Endothelial cell of hepatic sinusoid (primary cell): ENCODE results near the gene SLC6A3.

ENCODE experiments used
- in situ Hi-C: cut with HindIII; loops from 2 replicates; pipeline ENCODE4 v1.10.0; 2017; ENCODE audit warnings: low sequenced_read_pairs

Gene SLC6A3

GRCh38 chr5:1410156-1411014 lies 34.9 kb downstream of the SLC6A3 start:
- in situ Hi-C loops, result loop anchor here (5.0 kb wide), 1 partner anchor 47 kb away; no protein-coding TSS in a partner anchor

- in situ Hi-C loops, result loop anchor here (5.0 kb wide), 1 partner anchor 48 kb away; no protein-coding TSS in a partner anchor
Observed at GRCh38 chr5:1409381-1410110, 35.7 kb downstream of the SLC6A3 start.

GRCh38 chr5:1406681-1407640 lies 38.3 kb downstream of the SLC6A3 start:
- in situ Hi-C loops, result no loop called here

- in situ Hi-C loops, result no loop called here
Observed at GRCh38 chr5:1405539-1406530, 39.4 kb downstream of the SLC6A3 start.

GRCh38 chr5:1405121-1405520 lies 40.1 kb downstream of the SLC6A3 start:
- in situ Hi-C loops, result no loop called here

GRCh38 chr5:1404062-1404461 lies 41.2 kb downstream of the SLC6A3 start:
- in situ Hi-C loops, result no loop called here

- in situ Hi-C loops, result no loop called here
Observed at GRCh38 chr5:1402611-1403255, 42.5 kb downstream of the SLC6A3 start.

GRCh38 chr5:1401536-1402138 lies 43.6 kb downstream of the SLC6A3 start:
- in situ Hi-C loops, result no loop called here

GRCh38 chr5:1400936-1401335 lies 44.3 kb downstream of the SLC6A3 start:
- in situ Hi-C loops, result no loop called here

GRCh38 chr5:1400211-1400855 lies 44.9 kb downstream of the SLC6A3 start:
- in situ Hi-C loops, result no loop called here

- in situ Hi-C loops, result no loop called here
Observed at GRCh38 chr5:1399737-1400136, 45.5 kb downstream of the SLC6A3 start.

GRCh38 chr5:1396293-1396816 lies 48.9 kb downstream of the SLC6A3 start:
- in situ Hi-C loops, result no loop called here

- in situ Hi-C loops, result no loop called here
Observed at GRCh38 chr5:1394881-1395860, 50.1 kb downstream of the SLC6A3 start.

GRCh38 chr5:1393571-1394501 lies 51.4 kb downstream of the SLC6A3 start:
- in situ Hi-C loops, result no loop called here

- in situ Hi-C loops, result no loop called here
Observed at GRCh38 chr5:1392801-1393565, 52.3 kb downstream of the SLC6A3 start.
